Stimulated activated naive CD4-positive, alpha-beta T cell (primary cell): ENCODE results near the gene BHLHA15.

ENCODE experiments used
- DNase-seq, 6 experiments: peaks; one replicate each; lab custom pipeline; 2025; lab: John Stamatoyannopoulos, UW

BHLHA15 gene

GRCh38 chr7:98211221-98211675 lies at the start of gene BHLHA15:
TSS of gene BHLHA15 (plus strand) at chr7:98211439. CDS start at chr7:98212310, 871 bp downstream.
- peak in 3 of 6 experiments; percentile 7 to 40 (median 11) for DNase-seq

DNA sequence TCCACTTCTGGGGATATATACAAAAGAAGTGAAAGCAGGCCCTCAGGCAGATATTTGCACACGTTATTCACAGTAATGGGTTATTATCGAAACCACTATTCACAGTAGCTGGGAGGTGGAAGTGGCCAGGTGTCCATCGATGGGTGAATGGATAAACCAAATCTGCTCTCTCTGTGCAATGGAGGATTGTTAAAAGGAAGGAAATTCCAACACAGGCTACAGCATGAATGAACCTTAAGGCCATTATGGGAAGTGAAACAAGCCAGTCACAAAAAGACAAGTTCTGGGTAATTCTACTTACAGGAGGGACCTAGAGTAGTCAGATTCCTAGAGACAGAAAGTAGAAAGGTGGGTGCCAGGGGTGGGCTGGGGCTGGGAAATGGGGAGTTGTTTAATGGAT lies 48.5 kb upstream of the BHLHA15 start:
- no peak for DNase-seq

DNA sequence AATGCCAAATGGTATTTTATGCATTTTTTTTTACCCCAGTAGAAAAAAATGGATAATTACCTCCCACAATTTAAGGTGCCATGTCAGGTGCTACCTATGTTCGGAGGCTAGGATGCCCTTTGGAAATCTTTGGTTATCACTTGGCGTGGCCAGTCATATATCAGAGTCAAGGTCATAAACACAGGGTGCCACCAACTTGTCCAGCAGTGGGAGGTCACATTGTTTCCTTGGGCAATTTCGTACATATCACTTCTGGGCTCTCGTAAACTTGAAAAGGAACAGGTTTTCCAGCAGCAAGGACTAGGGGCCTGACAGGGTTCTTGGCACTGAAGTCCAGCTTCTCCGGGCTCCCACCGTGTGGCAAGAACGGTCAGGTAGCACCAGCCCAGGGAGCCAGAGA lies 48.0 kb upstream of the BHLHA15 start:
- DNase-seq = no peak

- no peak for DNase-seq
Observed at GRCh38 chr7:98163704-98164494, 47.3 kb upstream of the BHLHA15 start.

- DNase-seq = peak in 5 of 6 experiments; percentile 20 to 49 (median 38)
Observed at GRCh38 chr7:98165827-98166667, 45.2 kb upstream of the BHLHA15 start.

- no peak for DNase-seq
Observed at GRCh38 chr7:98166668-98166970, 44.6 kb upstream of the BHLHA15 start.

DNA sequence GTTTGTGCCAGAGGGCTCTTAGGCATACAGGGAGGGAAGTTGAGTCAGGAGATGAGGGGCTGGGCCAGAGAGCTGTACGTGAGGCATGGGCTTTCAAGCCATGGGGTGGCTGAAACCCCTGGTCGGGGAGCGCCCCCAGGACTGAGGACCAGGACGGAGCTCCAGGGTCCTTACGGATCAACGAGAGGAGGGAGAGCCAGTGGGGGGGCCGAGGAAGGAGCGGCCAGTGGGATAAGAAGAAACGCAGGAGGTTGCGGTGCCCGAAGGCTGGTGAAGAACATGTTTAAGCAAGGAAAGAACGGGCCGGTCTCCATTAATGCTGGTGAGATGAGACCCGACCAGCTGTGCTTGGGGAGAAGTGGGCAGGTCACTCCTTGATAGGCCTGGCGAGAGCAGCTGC lies 43.6 kb upstream of the BHLHA15 start:
- DNase-seq = no peak

GRCh38 chr7:98168181-98168903 lies 42.9 kb upstream of the BHLHA15 start:
- peak in 5 of 6 experiments; percentile 17 to 52 (median 32) for DNase-seq

DNA sequence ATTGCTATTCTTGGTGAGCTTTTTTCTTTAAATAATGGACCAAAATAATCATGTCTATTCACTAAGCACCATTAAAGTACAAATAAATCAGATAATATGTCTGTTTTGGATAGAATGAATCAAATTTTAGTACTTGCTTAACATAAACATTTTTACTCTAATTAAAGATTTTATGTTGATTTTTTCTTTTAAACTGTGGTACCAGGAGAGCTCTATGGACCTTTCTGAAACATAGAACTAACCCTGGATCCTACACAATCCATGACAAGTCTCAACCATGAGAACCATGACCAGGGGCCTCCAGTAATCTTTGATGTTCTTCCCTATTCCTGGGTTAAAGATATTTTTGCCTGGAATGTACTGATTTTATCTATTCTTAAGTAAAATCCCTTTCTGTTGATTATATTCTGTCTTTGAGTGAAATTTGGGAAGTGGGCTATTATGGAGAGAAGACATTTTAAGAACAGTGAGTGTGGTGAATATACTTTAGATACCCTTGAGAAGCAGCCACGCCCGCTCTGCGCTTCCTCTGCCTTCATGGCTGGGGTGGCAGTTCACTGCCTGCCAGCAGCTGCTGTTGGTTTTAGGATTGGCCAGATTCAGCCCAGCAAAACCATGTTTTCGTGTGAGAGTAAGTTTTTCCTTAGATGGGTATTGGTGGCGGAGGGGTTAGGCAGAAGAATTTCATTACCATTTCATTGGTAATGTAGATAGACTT lies 42.2 kb upstream of the BHLHA15 start:
- no peak for DNase-seq

DNA sequence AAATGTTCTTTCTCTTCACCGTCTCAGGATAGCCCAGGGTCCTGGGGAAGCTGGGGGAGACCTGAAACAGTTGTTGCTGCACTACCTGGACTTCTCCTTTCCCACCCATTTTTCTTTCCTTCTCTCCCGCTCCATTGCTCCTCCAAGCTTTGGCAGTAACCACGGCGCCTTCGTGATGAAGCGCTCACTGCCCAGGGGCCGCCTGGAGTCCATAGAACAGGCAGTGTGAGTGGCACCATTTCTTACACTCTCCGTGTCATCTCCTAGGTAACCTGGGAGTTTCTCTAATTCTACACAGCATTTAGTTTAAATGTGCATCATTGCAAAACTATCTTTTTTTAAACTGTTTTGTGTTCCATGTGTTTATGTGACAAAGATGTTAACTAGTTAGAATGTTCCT lies 40.3 kb upstream of the BHLHA15 start:
- no peak for DNase-seq

DNA sequence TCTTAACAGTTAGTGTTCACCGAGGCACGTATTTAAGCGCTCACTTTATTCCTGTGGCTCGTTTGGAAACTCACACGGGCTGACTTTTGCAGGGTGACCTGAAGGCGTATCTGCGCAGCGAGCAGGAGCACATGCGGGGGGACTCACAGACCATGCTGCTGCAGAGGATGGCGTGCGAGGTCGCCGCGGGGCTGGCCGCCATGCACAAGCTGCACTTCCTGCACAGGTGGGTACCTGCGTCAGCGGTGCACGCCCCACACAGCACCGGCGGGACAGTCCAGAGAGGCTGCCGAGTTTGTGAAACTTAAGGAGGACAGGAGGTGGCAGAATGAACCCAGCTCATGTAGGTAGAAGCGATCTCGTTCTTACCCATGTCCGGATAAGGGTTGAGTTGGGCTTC lies 39.8 kb upstream of the BHLHA15 start:
- no peak for DNase-seq

DNA sequence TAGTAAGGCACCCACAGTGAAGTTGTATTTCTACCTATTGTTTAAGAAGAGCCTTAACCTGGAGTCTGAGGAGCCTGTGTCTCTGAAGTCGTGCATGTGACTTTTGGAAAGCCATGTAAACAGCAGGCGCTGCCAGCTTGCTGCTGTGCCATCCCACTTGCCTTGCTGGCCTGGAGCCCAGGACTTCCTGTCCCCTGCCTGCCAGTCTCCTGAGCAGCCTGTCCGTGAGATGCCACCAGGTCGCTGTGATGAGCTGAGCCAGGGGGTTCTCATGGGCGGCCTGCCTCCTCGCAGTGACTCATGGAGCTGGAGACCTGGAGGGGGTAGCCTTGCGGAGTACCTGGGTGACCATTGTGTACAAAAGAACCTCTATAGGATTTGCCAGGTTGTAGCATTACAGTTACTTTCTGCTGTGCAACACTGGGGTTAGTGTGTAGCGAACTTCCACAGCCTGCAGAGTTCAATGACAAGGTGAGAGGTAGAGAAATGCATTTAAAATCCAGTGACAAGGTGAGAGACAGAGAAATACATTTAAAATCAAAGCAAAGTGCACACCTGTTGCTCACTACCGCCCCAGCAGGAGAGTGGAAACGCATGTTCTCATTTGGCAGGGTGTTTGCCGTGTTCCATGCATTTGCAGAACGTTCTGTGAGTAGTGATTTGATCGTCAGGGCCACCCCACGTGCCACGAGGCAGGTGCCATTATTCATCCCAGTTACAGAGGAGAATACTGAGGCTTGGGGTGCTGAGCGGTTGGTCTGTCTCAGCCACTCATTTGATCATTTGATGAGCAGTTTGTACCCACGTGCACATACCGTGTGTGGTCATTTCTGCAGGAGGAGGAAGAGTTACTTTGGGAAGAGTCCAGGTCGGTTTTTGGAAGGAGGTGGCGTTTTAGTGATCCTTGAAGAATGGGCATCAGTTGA lies 36.6 kb upstream of the BHLHA15 start:
- DNase-seq = no peak

GRCh38 chr7:98175260-98175940 lies 35.8 kb upstream of the BHLHA15 start:
- no peak for DNase-seq

GRCh38 chr7:98177553-98177952 lies 33.7 kb upstream of the BHLHA15 start:
- no peak for DNase-seq

DNA sequence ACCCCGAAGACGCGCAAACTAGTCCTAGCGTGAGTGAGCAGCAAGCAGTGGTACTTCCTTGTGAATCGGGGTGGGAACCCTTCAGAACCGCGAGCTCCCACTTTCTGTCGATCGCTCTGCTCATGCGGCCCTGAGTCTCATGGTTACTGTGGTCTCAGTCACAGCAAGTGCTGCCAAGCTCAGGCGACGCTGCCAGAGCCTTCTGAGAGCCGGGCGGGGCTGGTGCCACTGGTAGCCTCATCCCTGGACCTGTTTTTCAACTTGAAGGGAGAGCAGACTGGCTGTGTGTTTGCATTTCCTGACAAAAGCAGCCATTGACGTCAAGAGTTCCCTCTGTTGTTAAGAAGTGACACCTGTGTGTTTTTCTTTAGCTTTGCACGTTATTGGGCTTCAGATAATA lies 32.9 kb upstream of the BHLHA15 start:
- DNase-seq = no peak

DNA sequence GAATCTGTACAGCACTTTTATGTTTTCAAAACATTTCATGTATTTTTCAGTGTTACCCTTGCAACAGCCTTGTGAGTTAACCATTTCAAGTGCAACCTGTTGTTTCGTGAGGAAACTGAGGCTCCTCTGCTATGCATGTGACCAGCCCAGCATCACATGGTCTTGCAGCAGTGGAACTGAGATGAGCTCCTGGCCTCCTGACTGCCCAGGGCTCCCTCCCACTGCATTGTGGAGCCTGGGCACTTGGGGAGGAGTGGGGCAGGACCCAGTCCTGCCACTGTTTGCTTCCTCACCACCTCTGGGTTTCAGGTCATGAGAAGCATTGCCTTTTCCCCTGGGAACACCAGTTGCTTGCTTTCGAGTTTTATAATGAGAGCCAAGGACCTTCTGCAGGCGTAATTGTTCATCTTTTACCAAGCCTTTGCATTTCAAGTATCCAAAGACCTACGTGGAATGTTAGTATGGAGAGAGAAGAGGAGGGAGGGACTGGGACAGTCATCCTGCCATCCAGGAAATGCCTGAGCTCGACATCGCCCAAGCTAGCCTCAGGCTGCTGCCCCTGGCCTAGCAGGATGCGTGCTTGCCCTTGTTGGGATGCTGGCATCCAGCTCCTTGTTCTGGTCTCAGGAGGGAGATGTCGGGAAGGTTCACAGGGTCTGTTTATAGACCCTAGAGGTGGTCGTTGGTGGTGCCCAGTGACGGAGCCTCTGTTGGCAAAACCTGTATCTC lies 32.3 kb upstream of the BHLHA15 start:
- DNase-seq = no peak

DNA sequence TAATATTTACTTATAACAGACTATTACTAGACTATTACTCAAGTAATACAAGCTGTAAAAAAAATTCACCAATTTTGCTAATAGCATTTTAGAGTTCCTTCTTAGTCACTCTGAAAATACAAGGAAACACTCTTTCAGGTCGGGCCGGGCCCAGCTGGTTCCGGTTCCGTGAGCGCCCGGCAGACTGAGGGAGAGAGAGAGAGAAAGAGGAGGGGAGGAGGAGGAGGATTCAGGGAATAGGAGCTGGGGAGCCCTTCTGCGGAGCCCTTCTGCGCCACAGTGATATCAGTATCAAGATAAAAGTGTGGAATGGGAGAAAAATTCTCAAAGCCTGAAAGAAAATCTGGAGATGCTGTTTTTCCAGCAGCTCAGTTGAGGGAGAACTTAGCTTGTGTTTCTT lies 30.5 kb upstream of the BHLHA15 start:
- no peak for DNase-seq

GRCh38 chr7:98185101-98185500 lies 26.1 kb upstream of the BHLHA15 start:
- DNase-seq = no peak

- DNase-seq = no peak
Observed at GRCh38 chr7:98186452-98187137, 24.6 kb upstream of the BHLHA15 start.
